ENCODE results near the gene TCP11.

Gene TCP11

GRCh38 chr6:35091346-35092083 lies 49.6 kb downstream of the TCP11 start:
- no peak for DNase-seq

- DNase-seq: no peak
These were observed 50.4 kb downstream of the TCP11 start for GRCh38 chr6:35090734-35091133.

- no peak for DNase-seq
These were observed 51.1 kb downstream of the TCP11 start for GRCh38 chr6:35089935-35090505.

- no peak for DNase-seq
These were observed 51.8 kb downstream of the TCP11 start for GRCh38 chr6:35089216-35089934.

DNA sequence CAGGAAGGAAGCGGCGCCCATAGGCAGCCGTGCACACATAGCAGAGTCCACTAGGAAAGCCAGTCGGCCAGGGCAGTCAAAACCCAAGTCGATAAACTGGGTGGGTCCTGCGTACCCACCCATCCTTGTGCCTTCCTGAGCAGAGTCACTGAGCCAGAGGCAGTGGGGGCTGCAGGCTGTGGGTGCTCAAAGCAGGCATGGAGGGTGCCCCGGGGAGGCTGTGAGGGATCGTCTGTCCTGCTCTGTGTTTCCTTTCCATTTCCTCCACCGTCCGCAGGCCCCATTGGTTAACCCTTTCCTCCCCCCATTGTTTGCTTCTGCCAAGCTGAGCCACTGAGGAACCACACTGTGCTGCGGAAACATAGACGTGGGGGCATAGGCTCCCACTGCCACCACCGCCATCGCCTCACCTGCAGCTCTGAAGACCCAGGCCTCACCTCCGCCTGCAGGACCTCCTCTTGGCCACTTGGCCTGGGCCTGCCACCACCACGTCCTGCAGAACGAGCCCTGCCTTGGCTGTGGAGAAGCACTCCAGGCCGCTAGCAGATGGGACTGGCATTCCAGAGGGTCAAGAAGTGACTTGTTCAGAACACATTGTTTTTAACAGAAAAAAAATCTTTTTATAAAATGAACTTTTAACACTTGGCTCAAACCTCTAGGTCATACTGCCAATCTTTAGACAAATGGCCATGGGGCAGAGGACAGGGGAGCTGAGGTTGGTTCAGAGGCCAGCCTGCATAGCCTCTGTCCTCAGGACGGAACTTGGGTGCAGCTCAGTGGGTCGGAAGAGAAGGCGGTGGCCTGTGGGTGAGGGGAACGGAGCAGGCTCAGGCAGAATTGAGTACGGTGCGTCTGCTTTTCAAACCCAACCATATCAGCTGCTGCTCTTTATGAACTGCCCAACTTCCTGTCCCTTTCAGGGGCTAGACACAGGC lies 52.6 kb downstream of the TCP11 start:
- no peak for DNase-seq

DNA sequence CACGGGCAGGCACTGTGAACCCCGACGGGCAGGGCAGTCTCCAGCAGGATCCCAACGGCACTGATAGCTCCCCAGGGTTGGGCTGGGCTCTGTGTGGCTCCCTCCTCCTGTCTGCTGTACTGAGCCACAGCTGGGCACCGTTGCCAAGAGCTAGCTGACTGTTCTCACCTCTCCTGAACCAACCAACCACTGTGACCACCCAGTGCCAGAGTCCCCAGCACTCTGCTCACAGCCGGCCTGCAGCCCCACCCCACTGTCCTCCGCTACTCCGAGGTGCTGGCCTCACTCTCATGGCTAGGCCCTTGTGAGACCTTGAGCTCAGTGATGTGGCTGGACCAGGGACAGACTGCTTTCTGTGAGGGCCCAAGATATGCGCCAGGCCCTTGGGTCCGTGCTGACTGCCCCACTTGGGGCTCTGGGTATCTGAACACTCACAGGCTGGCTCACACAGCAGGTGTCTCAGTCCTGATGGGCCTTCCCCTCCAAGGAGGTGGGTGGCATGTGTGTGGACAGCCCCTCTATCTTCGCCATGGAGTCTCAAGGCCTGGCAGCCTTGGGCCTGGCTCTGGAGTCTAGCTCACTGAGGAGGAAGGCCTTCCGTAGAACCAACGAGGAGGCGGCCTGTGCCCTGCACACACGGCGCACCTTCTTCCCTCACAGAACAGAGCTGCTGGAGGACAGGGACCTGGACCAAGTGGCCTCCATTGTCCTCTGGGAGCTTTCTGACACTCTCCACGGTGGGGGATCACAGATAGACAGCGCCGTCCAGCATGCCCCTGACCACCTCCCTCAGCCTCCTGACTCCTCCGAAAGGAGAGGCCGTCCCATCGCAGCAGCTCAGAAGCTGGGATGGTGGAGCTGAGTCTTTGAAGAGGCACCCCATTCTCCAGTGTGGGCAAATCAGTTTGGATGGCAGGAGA lies 53.5 kb downstream of the TCP11 start:
- DNase-seq: no peak

DNA sequence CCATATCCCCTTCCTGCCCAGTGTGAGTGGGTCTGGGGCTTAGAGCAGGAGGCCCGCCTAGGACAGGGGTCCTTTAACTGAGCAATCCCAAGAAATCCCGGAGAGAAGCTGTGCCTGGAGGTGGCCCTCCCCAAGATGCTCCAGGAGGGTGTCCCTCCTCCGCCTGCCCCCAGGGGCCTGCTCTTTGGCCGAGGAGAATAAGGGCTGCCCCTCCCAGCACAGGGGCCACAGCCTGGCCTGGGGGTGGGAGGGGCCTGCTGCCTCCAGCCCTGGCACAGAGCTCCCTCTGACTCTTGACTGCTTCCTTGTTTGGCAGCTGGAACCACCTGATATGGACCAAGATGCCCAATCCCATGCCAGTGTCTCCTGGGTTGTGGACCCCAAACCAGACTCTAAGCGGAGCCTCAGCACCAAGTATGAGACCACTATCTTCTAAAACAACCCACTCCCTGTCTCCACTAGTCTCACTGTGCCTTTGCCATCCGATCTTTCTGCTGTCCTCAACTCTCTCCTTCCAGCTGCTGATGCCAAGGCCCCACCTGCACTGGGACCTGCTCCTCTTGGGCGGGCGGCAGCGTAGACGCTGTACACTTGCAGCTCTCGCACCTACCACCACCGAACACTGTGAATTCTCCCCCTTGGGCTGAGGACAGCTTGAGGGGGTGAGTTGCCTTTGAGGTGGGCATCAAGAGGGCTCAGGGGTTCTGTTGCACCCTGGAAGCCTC lies 54.3 kb downstream of the TCP11 start:
- no peak for DNase-seq

- DNase-seq: no peak
These were observed 54.9 kb downstream of the TCP11 start for GRCh38 chr6:35086282-35086632.

GRCh38 chr6:35085359-35086281 lies 55.5 kb downstream of the TCP11 start:
- no peak for DNase-seq

GRCh38 chr6:35084511-35085203 lies 56.5 kb downstream of the TCP11 start:
- DNase-seq: no peak

GRCh38 chr6:35084041-35084491 lies 57.1 kb downstream of the TCP11 start:
- no peak for DNase-seq

GRCh38 chr6:35083507-35083906 lies 57.6 kb downstream of the TCP11 start:
- DNase-seq: no peak

DNA sequence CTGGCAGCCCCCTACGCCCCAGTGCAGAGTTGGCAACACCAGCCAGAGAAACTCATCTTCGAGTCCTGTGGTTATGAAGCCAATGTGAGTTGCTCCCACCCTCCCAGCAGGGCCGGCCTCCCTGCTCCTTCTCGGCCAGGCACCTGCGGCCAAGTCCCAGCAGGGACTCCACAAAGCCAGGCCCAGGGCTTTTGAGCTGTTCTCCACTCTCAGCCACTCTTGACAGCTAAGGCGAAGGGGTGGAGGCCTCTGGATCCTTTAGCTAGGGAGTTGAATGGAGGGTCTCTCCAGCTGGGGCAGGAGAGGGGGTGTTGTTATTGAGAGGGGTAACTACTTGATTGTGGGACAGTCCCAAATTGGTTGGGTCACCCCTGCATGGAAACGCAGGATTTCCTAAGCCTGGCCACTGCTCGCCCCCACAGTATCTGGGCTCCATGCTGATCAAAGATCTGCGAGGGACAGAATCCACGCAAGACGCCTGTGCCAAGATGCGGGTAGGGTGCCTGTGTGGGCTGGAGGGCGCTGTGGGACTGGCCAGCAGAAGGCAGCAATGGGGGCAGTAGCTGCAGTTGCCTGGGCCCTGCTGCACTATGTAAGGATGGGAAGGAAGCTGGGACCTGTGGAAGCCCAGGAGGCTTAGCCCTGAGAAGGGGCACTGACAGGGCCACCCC lies 58.3 kb downstream of the TCP11 start:
- DNase-seq: no peak

DNA sequence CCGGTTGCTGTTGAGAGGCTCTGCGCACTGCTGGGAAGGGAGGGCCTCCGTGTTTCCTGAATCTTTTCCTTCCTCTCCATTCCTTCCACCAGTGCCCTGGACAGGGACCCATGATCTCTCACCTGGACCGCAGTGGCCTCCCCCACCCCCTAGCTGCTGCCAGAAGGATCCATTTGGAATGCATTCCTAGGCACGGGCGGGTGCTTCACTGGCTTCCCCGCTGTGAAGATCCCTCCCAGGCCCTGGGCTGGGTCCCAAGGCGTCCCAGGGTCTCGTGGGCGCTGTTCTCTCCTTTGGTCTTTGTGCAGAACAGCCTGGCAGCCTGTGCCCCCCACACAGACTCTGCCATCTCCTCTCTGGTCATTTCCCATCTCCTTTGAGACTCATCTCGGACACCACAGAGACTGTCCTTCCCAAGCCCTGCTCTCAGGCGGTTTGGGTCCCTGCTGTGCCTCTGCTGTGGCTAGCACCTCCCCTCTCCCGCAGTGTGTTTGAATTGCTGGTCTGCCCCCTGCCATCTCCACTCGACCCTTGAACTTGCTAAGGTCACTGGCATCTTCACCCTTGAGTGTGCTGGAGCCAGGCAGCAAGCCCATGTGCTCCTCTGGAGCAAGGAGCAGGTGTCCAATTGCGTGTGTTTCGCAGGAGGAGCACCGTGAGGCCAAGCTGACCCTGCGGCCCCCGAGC lies 59.0 kb downstream of the TCP11 start:
- DNase-seq: no peak

- peak; percentile 47 to 54 for DNase-seq
These were observed 59.7 kb downstream of the TCP11 start for GRCh38 chr6:35081426-35081851.

DNA sequence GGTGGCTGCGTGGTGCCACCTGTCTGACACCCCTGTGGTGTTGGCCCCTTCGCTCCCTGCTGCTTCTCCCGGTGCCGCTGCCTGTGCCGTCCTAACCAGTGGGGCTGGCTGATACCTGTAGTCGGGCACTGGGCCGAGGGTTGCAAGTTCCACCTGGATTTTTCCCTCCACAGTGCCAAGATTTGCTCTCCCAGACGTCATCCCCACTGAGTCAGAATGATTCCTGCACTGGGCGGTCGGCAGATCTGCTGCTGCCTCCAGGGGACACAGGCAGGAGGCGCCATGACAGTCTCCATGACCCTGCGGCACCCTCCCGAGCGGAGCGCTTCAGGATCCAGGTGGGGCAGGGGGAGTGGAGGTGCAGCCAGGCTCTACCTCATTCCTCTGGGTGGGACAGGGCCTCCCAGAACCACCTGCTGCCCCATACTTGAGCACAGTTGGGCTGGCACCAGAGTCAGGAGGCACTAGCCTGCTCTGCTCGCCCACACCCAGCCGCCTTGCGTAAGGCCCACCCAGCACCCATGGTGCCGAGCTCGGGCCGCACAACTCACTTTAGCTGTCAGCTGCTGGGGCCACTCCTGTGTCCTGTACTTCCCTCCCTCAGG lies 60.2 kb downstream of the TCP11 start:
- DNase-seq: peak; percentile 63 to 75

GRCh38 chr6:35080016-35080680 lies 61.0 kb downstream of the TCP11 start:
- DNase-seq: no peak

Measured in inflammatory macrophage (primary cell).